Liver (tissue), 9 donors: ENCODE results near the gene PREX1. TPM values are rescaled to one million over a fixed set of nuclear protein-coding genes. Genes with fewer than 3 reads are reported as not detected.

Experiments used
- DNase-seq: peaks from one replicate; pipeline ENCODE4 v3.0.0-alpha.2; 2017; ENCODE audit warnings: low spot score
- H3K27ac ChIP-seq, 2 donors: one replicate each; pipeline ENCODE4 v1.7.0; 2013; ENCODE audit warnings: inconsistent platforms in 2 of 2, low read length in 2 of 2, control low read depth in 1 of 2, low read depth in 1 of 2, mild to moderate bottlenecking in 1 of 2
- H3K27me3 ChIP-seq, 4 donors: one replicate each; pipeline versions ENCODE4 v1.6.1 to v1.7.0; 2013; ENCODE audit warnings: low read length in 3 of 4, inconsistent platforms in 1 of 4, mild to moderate bottlenecking in 1 of 4, moderate library complexity in 1 of 4; ENCODE audit not compliant: control insufficient read depth in 4 of 4, insufficient read depth in 4 of 4
- H3K36me3 ChIP-seq, 4 donors: one replicate each; pipeline versions ENCODE4 v1.6.1 to v1.7.0; 2013; ENCODE audit warnings: low read length in 3 of 4, mild to moderate bottlenecking in 3 of 4, low read depth in 1 of 4, moderate library complexity in 1 of 4; ENCODE audit not compliant: control insufficient read depth in 4 of 4, insufficient read depth in 3 of 4
- H3K4me1 ChIP-seq, 4 donors: one replicate each; pipeline versions ENCODE4 v1.6.1 to v1.7.0; 2013; ENCODE audit warnings: low read length in 3 of 4, mild to moderate bottlenecking in 3 of 4, moderate library complexity in 1 of 4; ENCODE audit not compliant: control insufficient read depth in 4 of 4, insufficient read depth in 4 of 4
- H3K4me3 ChIP-seq, 3 donors: one replicate each; pipeline versions ENCODE4 v1.6.1 to v1.7.0; 2013; ENCODE audit warnings: low read length in 3 of 3, control low read depth in 1 of 3, low read depth in 1 of 3, mild to moderate bottlenecking in 1 of 3
- H3K9ac ChIP-seq, 2 donors: one replicate each; pipeline ENCODE4 v1.7.0; 2013; ENCODE audit warnings: low read length in 2 of 2, mild to moderate bottlenecking in 2 of 2, moderate library complexity in 2 of 2, control low read depth in 1 of 2, low read depth in 1 of 2
- H3K9me3 ChIP-seq, 4 donors: one replicate each; pipeline versions ENCODE4 v1.6.1 to v1.7.0; 2013; ENCODE audit warnings: low read length in 3 of 4; ENCODE audit not compliant: control insufficient read depth in 4 of 4
- EGR1 ChIP-seq, 2 donors: IDR thresholded peaks; 2 replicates each; pipeline ENCODE4 v1.6.1; 2016 to 2018; ENCODE audit warnings: antibody characterized with exemption in 2 of 2, low read depth in 2 of 2
- FOXA1 ChIP-seq: IDR thresholded peaks from 2 replicates; pipeline ENCODE4 v1.6.1; 2016; ENCODE audit warnings: antibody characterized with exemption
- FOXA2 ChIP-seq: IDR thresholded peaks from 2 replicates; pipeline ENCODE4 v1.6.1; 2016; ENCODE audit warnings: antibody characterized with exemption
- GABPA ChIP-seq, 2 donors: IDR thresholded peaks in 1 of 2; conservative IDR thresholded peaks in 1 of 2; 2 replicates each; pipeline ENCODE4 v1.6.1; 2016; ENCODE audit warnings: antibody characterized with exemption in 2 of 2, mild to moderate bottlenecking in 1 of 2, moderate library complexity in 1 of 2
- HNF4A ChIP-seq, 2 donors: conservative IDR thresholded peaks; 2 replicates each; pipeline ENCODE4 v1.6.1; 2016; ENCODE audit warnings: antibody characterized with exemption in 2 of 2, mild to moderate bottlenecking in 2 of 2
- HNF4G ChIP-seq: IDR thresholded peaks from 2 replicates; pipeline ENCODE4 v1.6.1; 2016; ENCODE audit warnings: antibody characterized with exemption
- JUND ChIP-seq, 2 donors: IDR thresholded peaks; 2 replicates each; pipeline ENCODE4 v1.6.1; 2016; ENCODE audit warnings: antibody characterized with exemption in 2 of 2
- MAX ChIP-seq: IDR thresholded peaks from 2 replicates; pipeline ENCODE4 v1.6.1; 2016; ENCODE audit warnings: antibody characterized with exemption
- NR2F2 ChIP-seq: IDR thresholded peaks from 2 replicates; pipeline ENCODE4 v1.6.1; 2016; ENCODE audit warnings: antibody characterized with exemption
- RAD21 ChIP-seq, 2 donors: IDR thresholded peaks; 2 replicates each; pipeline ENCODE4 v1.6.1; 2016; ENCODE audit warnings: antibody characterized with exemption in 2 of 2, mild to moderate bottlenecking in 2 of 2
- RXRA ChIP-seq, 2 donors: IDR thresholded peaks; 2 replicates each; pipeline ENCODE4 v1.6.1; 2017 to 2018; ENCODE audit warnings: antibody characterized with exemption in 2 of 2, mild to moderate bottlenecking in 1 of 2
- SP1 ChIP-seq: IDR thresholded peaks from 2 replicates; pipeline ENCODE4 v1.6.1; 2018; ENCODE audit warnings: antibody characterized with exemption, mild to moderate bottlenecking
- TAF1 ChIP-seq: conservative IDR thresholded peaks from 2 replicates; pipeline ENCODE4 v1.6.1; 2016; ENCODE audit warnings: antibody characterized with exemption, mild to moderate bottlenecking
- YY1 ChIP-seq: IDR thresholded peaks from 2 replicates; pipeline ENCODE4 v1.6.1; 2016; ENCODE audit warnings: antibody characterized with exemption, mild to moderate bottlenecking
- ZBTB33 ChIP-seq: IDR thresholded peaks from 2 replicates; pipeline ENCODE4 v1.6.1; 2016; ENCODE audit warnings: antibody characterized with exemption
- WGBS: extraction: QIAGEN DNeasy Blood & Tissue Kit; methylation state at CpG from one replicate; pipeline ENCODE4 v1.1.7; 2013; 5-methylcytosine and 5-hydroxymethylcytosine counted together
- polyA plus RNA-seq, 2 donors: library from polyadenylated mRNA; stranded (reverse) in 1 of 2; unstranded in 1 of 2; fragments of 200-250 nt in 1 of 2; fragments of >200 nt in 1 of 2; fragmentation: Nextera tagmentation in 1 of 2; extraction: Ambion mirVana in 1 of 2; gene quantifications; one replicate each; pipeline versions ENCODE4 v1.2.1 to v1.2.3, GENCODE V29; 2013 to 2015
- total RNA-seq, 2 donors: library from RNA; depleted of rRNA; stranded (reverse); fragments of >200 nt; gene quantifications; one replicate each; pipeline ENCODE4 v1.2.3, GENCODE V29; 2014
- TF ChIP-seq, protein P1 (sequence below): IDR thresholded peaks from 2 replicates; pipeline ENCODE4 v1.6.1; 2016; ENCODE audit warnings: antibody characterized with exemption, mild to moderate bottlenecking
- TF ChIP-seq, protein P2 (sequence below): fragments of 150-350 bp; IDR thresholded peaks from 2 replicates; pipeline ENCODE4 v1.5.1; 2017; ENCODE audit warnings: improper control_type of control experiment, low read depth, low read length; ENCODE audit not compliant: missing input control
- TF ChIP-seq, protein P3 (sequence below): IDR thresholded peaks from 2 replicates; pipeline ENCODE4 v1.6.1; 2016; ENCODE audit warnings: antibody characterized with exemption
- donor health status: healthy.
- donor health status: healthy.
- donor health status: healthy.
- donor health status: healthy.
- donor health status: healthy.

Gene PREX1
- total and polyA plus RNA-seq, 4 donors = 2.2 to 18.0 (median 10.8) TPM

- TF ChIP-seq, protein P1, sequence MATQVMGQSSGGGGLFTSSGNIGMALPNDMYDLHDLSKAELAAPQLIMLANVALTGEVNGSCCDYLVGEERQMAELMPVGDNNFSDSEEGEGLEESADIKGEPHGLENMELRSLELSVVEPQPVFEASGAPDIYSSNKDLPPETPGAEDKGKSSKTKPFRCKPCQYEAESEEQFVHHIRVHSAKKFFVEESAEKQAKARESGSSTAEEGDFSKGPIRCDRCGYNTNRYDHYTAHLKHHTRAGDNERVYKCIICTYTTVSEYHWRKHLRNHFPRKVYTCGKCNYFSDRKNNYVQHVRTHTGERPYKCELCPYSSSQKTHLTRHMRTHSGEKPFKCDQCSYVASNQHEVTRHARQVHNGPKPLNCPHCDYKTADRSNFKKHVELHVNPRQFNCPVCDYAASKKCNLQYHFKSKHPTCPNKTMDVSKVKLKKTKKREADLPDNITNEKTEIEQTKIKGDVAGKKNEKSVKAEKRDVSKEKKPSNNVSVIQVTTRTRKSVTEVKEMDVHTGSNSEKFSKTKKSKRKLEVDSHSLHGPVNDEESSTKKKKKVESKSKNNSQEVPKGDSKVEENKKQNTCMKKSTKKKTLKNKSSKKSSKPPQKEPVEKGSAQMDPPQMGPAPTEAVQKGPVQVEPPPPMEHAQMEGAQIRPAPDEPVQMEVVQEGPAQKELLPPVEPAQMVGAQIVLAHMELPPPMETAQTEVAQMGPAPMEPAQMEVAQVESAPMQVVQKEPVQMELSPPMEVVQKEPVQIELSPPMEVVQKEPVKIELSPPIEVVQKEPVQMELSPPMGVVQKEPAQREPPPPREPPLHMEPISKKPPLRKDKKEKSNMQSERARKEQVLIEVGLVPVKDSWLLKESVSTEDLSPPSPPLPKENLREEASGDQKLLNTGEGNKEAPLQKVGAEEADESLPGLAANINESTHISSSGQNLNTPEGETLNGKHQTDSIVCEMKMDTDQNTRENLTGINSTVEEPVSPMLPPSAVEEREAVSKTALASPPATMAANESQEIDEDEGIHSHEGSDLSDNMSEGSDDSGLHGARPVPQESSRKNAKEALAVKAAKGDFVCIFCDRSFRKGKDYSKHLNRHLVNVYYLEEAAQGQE = no peak
- TF ChIP-seq SP1 = no peak
- TF ChIP-seq EGR1 (IDR thresholded peaks at IDR 0.05; ENCODE audit: low read depth in 2 of 2) = no peak
- TF ChIP-seq FOXA2 = no peak
- no peak for TF ChIP-seq YY1
- no peak for TF ChIP-seq TAF1
- TF ChIP-seq ZBTB33 = no peak
- no peak for TF ChIP-seq GABPA (IDR thresholded peaks at IDR 0.05 in 1 of 2, conservative IDR thresholded peaks at IDR 0.05 in 1 of 2)
- TF ChIP-seq JUND (IDR thresholded peaks at IDR 0.05) = no peak
Measured at GRCh38 chr20:48823476-48823875, 4.3 kb downstream of the PREX1 start (continued).

GRCh38 chr20:48822879-48823385 is 4.9 kb downstream of the PREX1 start:
- peaks cover 0 to 6% (median 0%) of the 10 kb centered on the region in 4 donors for H3K27me3 ChIP-seq
- no peak overlapping the region for H3K4me3 ChIP-seq
- DNase-seq = no peak
- no peaks in the 10 kb centered on the region for H3K36me3 ChIP-seq
- H3K9ac ChIP-seq = no peak overlapping the region
- H3K9me3 ChIP-seq = no peaks in the 10 kb centered on the region
- H3K4me1 ChIP-seq = peaks cover 0 to 8% (median 4%) of the 10 kb centered on the region in 4 donors
- no peak for TF ChIP-seq HNF4G
- TF ChIP-seq ZBTB33 = no peak
- TF ChIP-seq, protein P1 = no peak
- no peak for TF ChIP-seq HNF4A (conservative IDR thresholded peaks at IDR 0.05)
- no peak for TF ChIP-seq FOXA1
- TF ChIP-seq JUND (IDR thresholded peaks at IDR 0.05) = no peak
- no peak for TF ChIP-seq TAF1
- TF ChIP-seq GABPA (IDR thresholded peaks at IDR 0.05 in 1 of 2, conservative IDR thresholded peaks at IDR 0.05 in 1 of 2) = no peak
- TF ChIP-seq, protein P2, sequence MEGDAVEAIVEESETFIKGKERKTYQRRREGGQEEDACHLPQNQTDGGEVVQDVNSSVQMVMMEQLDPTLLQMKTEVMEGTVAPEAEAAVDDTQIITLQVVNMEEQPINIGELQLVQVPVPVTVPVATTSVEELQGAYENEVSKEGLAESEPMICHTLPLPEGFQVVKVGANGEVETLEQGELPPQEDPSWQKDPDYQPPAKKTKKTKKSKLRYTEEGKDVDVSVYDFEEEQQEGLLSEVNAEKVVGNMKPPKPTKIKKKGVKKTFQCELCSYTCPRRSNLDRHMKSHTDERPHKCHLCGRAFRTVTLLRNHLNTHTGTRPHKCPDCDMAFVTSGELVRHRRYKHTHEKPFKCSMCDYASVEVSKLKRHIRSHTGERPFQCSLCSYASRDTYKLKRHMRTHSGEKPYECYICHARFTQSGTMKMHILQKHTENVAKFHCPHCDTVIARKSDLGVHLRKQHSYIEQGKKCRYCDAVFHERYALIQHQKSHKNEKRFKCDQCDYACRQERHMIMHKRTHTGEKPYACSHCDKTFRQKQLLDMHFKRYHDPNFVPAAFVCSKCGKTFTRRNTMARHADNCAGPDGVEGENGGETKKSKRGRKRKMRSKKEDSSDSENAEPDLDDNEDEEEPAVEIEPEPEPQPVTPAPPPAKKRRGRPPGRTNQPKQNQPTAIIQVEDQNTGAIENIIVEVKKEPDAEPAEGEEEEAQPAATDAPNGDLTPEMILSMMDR = no peak
- TF ChIP-seq EGR1 (IDR thresholded peaks at IDR 0.05; ENCODE audit: low read depth in 2 of 2) = no peak
- no peak for TF ChIP-seq NR2F2
- no peak for TF ChIP-seq FOXA2
- no peak for TF ChIP-seq RAD21 (IDR thresholded peaks at IDR 0.05)
- no peak for TF ChIP-seq RXRA (IDR thresholded peaks at IDR 0.05)
- TF ChIP-seq, protein P3, sequence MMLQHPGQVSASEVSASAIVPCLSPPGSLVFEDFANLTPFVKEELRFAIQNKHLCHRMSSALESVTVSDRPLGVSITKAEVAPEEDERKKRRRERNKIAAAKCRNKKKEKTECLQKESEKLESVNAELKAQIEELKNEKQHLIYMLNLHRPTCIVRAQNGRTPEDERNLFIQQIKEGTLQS = no peak
- TF ChIP-seq YY1 = no peak
- no peak for TF ChIP-seq MAX
- TF ChIP-seq SP1 = no peak
- 75% methylated on average over 8 of the region's 8 CpGs for WGBS
- no peak overlapping the region for H3K27ac ChIP-seq
